Activated CD8-positive, alpha-beta memory T cell treated with anti-CD3 and anti-CD28 coated beads, Interleukin-2, amount 50 U/mL, for 24 hours (primary cell): Measurements from ENCODE around the gene ZIC5.

Experiments used
- DNase-seq: peaks from one replicate; pipeline ENCODE4 v3.0.0-alpha.2; 2020; ENCODE audit errors: extremely low read depth

Gene ZIC5

DNA sequence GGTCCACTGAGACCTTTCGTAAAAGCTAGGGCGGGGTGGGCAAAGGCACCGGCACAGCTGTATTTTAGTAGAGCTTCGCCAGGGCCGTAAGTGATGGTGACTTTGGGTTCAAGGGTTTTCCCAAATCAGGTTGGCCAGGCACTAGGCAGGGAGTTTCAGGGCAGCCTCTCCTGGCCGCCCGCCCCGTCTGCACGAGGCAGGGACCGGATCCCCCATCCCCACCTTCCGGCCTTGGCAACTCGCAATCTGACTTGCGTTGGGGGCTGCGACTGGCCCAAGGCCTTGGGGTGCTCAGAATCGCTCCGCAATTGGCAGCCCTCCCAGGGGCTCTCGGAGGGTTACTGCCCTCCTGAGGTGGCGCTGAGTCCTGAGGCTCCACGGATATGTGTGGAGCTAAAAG, 4.1 kb upstream of the ZIC5 start:
- no peak for DNase-seq

DNA sequence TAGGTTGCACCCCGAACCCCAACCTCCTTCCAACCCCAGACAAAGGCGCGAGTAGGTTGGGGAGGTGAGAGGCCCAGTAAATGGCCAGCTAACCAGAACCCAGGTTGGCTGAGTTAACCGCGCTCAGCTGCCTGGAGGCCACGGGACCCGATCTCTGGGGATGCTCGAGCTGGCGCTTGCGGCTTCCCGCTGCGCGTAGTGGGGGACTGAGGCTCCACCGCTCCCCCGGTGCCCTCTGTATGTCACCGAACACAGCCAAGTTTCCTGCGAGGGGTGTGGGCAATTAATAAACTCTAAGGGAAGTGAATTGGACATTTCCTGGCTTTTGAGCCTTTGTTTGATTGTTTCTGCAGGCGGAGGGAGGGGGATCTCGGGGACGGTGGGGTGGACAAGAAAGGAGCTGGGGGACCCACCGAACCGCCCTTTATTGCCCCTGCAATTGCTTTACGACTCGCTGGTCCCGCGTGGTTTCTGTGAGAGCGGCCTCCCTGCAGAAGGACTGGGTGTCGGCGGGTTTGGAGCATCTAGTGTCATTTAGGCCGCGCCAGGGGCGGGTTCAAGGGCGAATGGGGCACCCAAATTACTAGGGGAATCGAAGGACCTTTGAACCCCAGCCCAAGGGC, 3.5 kb upstream of the ZIC5 start:
- DNase-seq: no peak

DNA sequence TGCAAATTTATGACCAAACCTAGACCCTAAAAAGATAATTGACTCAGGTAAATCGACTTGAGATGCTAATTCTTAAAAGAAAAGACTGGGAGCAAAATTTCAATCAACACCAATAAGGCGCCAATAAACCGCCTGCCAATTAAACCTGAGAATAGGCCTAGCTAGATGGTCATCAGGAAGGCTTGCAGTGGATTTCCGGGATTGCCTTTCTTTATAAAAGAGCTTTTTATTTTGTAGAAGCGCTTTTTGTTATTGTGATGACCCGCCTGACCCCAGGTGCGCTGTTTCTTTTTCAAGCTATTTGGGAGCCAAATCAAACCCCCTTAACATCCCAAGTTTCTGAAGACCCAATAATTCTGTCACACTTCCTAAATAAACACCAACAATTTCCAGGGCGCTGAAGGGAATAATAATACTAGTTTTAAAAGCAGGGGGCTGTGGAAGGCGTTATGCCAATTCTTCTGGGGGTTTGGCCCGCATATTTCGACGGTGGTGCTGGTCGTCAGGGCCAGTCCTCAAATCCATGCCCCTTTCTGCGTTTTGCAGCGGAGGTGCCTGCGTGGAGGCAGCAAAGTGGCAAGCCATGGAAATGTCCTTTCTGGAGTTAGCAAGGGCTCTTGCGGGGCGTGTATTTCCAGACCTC, 2.9 kb upstream of the ZIC5 start:
- no peak for DNase-seq

DNA sequence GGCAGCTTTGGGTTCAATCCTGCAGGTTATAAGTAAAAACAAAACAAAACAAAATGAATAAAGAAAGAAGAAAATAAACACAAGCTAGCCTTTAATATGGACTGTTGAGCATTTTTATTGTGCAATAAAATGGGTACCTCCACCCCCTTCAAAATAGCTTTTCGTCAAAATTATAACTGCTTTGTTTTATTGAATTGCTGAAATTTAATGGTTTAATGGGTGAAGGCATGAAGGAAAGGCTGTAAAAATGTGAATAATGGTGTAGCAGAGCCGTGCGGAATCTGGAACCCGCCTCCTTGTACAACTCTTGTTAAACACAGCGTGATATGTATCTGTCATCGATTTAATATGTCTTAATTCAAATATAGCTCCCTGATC, 2.2 kb upstream of the ZIC5 start:
- DNase-seq: no peak

DNA sequence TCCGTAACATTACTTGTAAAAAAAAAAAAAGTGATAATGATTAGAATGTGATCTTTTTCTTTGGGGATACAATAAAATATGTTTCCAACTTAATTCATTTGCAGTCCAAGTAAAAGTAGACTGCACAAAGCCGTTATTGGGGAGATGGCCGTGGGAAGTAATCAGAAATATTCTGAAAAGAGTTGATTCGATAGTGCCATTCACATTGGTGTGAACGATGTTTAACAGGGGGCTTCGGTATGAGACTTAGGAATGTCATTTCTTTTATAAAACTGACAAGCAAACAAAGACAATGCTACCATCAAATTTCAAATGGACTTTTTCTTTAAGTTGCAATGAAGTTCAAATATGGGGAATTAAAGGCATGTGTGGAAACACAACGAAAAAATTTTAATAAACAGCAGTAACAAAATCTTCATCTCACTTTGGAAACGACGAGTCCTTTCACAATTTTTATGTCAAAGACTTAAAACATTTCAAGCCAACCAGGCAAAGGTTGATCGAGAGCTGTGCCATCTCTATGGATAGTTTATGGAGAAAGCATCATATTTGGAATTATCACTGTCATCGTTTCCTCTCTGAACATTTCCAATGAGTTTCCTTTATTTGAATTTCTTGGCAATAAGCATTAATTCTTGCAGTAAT, 1.7 kb upstream of the ZIC5 start:
- DNase-seq: no peak

DNA sequence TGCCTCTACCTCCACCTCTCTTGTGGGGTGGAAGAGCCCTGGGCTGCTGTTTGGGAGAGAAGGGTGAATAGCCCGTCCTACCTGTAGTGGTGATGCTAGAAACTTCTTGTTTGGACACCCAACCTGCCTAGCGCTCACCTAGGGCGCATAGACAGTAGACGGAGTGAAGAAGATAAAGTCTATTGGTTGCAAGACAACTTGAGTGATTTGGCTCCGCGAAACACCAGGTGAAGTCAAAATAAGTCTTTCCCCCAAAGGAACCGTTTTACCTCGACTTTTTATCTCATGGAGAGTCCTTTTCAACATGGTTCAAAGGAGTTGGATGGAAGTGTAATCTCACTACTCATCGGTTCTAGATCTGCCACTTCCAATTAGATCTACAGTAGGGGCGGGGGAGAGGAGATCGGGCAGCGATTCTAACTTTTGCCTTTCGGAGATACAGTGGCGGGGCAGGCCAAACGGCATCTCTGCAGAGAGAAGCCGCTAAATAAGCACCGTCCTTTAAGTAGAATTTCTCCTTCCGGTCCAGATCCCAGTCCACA, 694 bp upstream of the ZIC5 start:
- DNase-seq: no peak

DNA sequence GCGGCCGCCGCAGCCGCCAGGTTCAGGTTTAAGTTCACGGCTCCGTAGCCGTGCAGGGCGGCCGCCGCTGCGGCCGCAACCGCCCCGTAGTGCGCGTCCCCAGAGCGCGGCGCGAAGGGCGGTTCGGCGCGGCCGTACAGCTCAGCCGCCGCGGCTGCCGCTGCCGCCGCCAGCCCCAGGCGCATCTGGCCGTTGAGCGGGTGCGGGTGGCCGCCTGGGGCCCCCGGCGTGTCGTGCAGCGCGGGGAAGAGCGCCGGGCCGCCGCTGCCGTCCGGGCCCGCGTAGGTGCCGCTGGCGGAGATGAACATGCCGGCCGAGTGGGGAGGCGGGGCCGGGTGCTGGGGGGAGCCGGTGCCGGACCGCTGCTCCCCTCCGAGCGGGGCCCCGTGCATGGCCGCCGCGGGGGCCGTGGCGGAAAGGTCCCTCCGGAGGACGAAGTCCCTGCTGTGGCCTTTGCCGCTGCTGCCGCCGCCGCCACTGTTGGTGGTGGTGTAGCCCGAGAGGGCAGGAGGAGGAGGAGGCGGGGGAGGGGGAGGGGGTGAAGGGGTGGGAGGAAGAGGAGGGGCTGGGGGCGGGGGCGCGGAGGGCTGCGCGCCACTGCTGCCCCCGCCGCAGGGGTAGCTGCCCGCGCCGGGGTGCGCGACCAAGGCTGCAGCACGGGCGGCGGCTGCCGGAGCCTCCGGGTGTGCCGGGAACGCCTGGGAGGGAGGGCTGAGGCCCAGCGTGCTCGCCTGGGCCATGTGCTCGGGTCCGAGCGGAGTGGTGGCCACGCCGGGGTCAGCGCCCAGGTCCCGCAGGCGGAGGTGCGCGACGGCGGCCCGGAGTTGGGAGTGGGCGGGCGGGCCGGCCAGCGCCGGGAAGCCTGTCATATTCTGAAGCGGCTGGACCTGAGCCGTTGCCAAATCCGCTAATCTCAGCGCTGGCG, 654 bp downstream of the ZIC5 start:
- DNase-seq: no peak

DNA sequence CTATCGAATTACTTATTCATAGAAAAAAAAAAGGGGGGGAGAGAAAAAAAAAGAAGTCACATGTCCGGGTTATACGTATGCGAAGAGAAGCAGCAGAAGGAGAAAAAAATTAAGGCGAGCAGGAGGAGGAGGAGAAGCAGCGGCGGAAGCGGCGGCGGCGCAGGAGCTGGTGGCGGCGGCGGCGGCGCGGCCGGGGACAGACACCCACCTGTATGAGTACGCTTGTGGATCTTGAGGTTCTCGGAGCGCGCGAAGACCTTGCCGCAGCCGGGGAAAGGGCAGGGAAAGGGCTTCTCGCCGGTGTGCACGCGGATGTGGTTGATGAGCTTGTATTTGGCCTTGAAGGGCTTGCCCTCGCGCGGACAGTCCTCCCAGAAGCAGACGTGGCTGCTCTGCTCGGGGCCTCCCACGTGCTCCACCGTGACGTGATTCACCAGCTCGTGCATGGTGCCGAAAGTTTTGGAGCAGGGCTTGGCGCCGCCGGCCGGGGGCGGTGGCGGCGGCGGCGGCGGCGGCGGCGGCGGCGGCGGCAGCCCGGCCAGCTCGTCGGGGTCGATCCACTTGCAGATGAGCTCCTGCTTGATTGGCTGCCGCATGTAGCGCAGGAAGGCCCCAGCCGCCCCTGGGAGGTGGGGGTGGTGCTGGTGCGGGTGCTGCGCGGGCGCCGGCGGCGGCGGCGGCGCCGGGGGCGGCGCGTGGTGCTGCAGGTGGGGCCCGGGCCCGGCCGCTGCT, 1.5 kb downstream of the ZIC5 start:
- no peak for DNase-seq

DNA sequence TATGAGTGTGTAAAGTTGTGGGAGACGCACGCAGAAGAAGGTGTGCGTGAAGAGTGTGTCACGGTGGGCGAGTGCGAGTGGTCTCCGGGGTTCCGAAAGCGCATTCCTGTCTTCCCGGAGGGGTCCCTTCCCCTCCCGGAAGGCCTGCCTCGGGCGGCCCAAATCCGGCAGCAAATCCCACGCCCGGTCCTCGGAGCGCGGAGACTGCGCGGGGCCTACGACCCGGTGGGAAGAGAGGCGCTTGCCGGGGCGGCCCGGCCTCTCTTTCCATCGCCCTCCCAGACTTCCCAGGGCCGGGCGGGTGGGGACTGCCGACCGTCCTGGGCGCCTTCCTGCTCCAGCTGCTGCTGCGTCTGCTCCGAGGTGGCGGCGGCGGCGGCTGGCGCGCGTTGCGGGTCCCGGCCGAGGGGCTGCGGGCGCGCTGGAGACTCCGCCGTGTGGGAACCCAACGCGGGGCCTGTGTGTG, 2.1 kb downstream of the ZIC5 start:
- no peak for DNase-seq

DNA sequence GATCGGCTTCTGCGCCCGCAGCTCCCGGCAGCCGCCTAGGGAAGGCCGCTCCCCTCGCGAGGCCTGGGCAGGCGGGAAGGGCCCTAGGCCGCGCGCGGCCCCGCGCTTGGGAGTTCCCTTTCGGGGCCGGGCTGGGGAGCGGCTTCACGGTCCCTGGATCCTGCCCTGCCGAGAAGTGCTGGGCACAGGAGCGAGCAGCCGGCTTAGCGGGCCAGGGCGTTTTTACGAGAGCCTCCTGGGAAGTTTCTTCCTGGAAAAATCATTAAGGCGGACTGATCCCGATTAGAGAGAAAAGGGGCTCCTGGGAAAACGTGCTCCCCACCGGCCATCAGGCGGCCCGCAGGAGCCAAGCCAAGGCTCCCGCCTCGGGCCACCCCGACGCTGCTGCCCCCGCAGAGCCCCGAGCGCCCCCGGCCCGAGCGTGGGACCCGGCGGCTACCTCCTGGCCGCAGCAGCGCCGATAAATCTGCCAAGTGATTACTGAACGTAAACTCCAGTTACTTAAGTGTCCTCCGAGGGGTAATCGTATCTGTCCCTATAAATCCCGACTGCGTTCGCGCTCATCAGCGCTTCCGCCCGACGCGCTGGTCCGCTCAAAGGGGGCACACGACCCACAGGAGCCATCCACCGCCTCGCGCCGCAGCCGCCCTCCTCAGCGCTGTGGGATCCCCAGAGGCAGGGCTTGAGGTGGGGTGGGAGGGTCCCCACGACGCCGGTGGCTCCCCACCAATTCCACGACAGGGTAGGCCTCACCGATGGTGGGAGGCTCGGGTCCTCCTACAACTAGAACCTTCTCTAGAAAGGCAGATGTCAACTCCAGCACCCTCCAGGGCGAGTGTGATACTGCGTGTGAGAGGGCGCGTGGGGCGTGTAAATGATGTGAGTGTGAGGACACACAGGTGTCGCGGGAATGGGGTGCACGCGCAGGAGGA, 2.8 kb downstream of the ZIC5 start:
- no peak for DNase-seq

DNA sequence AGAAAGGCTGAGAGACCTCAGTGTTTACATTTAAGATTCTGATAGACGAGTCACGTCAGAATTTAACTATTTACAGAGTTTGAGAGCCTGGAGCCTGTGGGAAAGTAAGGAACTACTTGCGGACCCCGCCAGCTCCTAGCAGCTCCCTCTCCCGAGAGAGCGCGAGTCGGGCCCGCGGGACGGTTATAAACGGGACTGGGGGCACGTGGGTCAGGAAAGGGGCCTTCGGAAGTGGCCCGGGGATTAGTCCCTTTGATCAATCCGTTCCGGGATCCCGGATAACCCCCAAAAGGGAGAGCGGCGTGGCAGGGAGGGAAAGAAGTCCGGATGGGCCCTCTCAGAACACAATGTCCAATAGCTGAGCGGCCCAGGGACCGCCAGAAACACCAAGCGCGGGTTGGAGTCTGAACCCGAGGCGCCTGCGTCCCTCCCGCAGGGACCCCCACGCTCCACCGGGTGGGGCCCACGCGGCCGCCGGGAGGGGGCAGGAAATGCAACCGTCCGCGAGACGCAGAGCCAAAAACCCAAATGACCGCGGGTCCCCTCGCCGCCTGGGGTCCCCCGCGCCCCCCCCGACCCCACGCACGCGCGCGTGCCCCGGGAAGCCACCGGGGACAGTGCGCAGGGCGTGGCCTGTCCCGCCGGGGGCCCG, 3.6 kb downstream of the ZIC5 start:
- DNase-seq: no peak

DNA sequence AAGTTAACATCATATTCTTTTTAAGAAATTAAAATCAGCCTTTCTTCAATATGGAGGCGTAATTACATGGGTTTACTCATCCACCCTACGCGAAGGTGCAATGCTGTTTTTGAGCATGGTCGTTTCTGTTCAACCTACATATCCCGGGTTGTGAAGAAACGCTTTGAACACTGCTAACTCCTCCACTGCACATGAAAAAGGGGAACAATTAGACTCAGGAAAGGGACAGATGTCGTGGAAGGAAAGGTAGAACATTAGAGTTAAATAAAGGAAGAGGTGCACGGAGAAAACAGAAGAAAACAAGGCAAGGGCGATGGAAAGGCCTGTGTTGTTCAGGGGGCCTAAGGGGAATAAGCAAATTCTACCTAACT, 4.1 kb downstream of the ZIC5 start:
- no peak for DNase-seq

DNA sequence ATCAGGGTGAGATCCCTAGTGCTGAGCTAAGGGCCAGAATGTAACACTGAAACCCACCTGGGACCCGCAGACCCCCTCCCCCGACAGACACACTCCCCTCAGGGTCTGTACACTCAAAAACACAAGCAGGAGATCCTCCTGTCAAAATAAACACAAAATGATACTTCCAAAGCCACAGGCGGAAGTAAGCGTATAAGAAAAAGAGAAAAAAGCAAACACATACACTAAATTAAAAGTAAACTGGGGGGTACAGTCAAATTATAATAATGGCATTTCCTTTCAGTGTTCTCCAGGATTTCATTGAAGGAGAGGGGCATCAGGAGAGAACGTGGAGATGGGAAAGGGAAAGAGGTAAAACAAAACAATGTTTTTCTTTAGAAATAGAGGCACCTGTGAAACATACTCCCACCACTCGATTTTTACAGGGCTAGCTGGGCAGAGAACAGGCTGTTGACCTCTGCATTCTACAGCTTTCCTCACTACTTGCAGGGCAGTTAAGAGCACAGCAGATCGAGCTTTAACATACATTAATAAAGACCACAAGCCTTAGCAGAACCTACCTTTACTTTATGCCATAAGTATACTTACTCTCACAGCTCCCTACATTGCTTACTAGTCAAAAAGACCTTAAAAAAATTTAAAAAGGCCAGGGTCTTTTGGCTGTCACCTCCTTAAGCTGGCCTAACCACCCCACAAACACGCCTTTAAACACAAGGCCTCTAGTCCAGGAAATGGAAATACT, 5.3 kb downstream of the ZIC5 start:
- DNase-seq: no peak

DNA sequence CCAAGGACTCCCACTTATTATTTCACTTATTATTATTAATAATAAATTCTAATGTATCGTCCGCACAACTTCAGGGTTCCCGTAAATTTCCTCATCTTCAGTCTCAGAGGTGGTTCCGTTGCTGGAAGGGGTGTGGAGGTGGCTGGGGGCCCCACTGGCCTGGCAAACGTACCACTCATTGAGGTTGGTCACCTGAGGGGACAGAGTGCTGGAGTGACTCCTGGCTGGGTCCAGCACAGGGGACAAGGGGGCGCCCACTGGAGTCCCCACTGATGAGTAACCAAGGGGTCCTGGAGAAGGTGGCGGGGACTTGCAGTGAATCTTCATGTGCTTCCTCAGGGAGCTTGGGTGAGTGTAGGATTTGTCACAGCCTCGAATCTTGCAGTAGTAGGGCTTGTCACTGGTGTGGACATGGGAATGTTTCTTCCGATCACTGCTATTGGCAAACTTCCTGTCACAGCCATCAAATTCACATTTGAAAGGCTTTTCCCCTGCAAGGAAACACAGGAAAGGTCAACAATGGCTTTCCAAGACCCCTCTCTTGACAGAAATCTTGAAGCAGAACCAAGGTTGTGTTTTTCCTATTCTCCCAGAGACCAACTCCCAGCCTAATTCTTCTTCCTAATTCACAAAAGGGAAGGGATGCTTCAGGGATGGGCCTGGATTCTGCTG, 6.1 kb downstream of the ZIC5 start:
- no peak for DNase-seq

DNA sequence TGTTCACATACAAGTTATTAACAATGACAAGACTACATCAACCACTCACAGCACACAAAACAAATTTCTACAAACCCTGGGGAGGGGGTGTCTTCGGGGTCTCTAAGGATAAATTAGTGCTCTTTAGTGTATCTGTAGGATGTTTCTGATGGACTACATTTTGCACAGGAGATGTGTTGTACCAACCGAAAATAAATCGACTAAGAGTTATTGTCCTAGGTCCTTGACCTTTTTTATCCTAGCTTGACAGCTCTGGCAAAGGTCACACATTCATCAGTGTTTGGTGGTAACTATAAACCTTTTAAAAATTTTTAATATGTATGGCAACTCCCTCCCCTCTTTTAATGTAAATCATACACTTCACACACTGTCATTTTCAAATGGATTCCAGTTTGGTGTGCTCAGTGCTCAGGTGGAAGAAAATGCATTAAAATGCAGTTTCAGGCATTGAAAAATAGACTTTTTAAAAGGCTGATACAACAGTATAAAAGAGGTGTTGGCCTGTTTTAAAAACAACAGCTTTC, 7.7 kb downstream of the ZIC5 start:
- no peak for DNase-seq

DNA sequence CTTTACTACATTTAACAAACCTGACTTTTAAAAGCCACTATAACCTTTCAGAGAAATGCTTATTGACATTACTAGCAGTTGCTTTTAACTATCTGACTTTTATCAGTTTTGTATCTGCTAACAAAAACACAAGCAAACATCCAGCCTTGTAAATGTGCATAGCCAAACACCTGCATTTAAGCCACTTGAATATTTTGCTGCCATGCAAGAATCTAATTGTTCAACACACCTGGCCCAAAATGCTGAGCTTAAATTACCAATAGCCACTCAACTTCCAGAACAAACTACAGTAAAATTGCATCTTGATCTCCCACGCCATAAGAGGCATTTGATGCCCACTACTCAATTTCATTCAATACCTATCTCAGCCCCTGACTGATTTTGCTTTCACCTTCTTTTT, 9.3 kb downstream of the ZIC5 start:
- DNase-seq: no peak

DNA sequence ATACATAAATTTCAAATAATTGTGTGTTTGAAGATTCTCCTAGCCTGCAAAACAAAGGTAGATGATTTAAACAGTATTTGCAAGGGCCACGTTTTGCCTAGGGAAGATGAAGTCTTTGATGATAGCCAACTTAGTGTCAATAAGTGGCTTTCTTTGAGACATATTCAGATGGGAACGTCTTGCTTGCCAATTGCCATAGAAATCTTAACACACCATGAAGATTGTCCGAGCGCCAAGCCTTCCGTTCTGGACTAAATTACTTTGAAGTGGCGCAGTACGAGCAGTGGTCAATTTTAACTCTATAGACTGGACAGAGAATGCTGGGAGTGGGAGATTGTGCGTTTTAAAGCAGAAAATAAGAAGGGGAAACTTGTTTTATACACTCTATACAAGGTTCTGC, 9.9 kb downstream of the ZIC5 start:
- DNase-seq: no peak

DNA sequence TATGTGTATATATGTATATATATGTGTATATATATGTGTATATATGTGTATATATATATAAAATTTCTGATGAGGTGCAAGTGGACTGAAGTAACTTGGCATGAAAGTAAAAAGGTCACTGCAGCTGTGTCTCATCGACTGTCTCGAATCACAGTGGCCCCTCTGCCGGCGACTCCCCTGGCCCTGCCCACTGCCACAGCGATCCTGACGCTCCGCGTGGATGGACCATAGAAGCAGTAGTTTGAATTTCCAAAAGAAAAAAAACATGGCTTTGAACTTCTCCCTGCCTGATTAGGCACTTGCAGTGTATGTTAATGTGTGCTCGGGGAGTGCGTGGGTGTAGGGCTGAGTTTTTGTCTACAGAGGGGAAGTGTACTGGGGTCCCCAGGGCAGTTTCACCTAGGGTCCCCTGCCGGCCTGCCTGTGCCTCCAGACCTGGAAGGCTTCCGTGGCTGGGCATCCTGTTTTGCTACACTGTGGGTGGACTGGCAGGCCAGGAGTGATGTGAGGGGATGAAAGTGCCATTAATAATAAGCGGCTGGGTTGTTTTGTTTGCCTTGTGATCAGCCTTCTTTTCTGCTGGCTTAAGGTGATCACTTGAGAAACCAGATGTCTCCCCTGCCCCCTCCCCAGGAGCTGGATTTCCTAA, 10.8 kb downstream of the ZIC5 start:
- no peak for DNase-seq
